ENCODE results near the gene ZMYND8. TPM values are rescaled to one million over a fixed set of nuclear protein-coding genes. Genes with fewer than 3 reads are reported as not detected.

Gene ZMYND8
- total and polyA plus RNA-seq, 2 of the 4 experiments (the other 2 are of a cell fraction), result 24.0 to 28.2 TPM

- Histone ChIP-seq H3K9me1 (ENCODE audit: insufficient read depth, low read length) (peaks cover 17% of the 10 kb centered on the region), H3K4ac (ENCODE audit: low read depth, low read length) (no peak overlapping the region), H2BK20ac (ENCODE audit: low read depth, low read length) (no peak overlapping the region), H3K27ac (ENCODE audit: insufficient read depth, low read length) (no peak overlapping the region), H3K79me1 (ENCODE audit: low read depth in 1 of 2, low read length in 2 of 2) (peaks cover 30 to 71% of the 10 kb centered on the region in 2 experiments), H3K14ac (replicated peaks; ENCODE audit: low read depth, low read length) (no peak overlapping the region), H2AK9ac (replicated peaks; ENCODE audit: low read depth, low read length, poor library complexity) (no peak overlapping the region), H3K4me2 (ENCODE audit: low read depth, low read length) (no peak overlapping the region), H3K9me3 (ENCODE audit: control insufficient read depth, insufficient read depth, low read length) (no peaks in the 10 kb centered on the region), H3K18ac (ENCODE audit: low read depth, low read length) (no peak overlapping the region), H2BK5ac (ENCODE audit: low read depth, low read length, poor library complexity, severe bottlenecking) (no peak overlapping the region), H2BK15ac (ENCODE audit: low read depth, low read length) (no peak overlapping the region), H2AFZ (replicated peaks; ENCODE audit: low read length, poor library complexity) (no peak overlapping the region), H3K4me1 (ENCODE audit: control insufficient read depth, insufficient read depth, low read length) (peaks cover 4% of the 10 kb centered on the region), H3K23ac (ENCODE audit: low read depth, low read length) (no peak overlapping the region), H2BK120ac (ENCODE audit: low read depth, low read length) (no peak overlapping the region), H4K20me1 (ENCODE audit: insufficient read depth, low read length) (peaks cover 3% of the 10 kb centered on the region; the same call in 1 of the 2 replicates), H3K36me3 (ENCODE audit: control insufficient read depth, insufficient read depth, low read length) (peaks cover 28% of the 10 kb centered on the region), H3K9ac (ENCODE audit: low read depth, low read length) (no peak overlapping the region), H2AK5ac (ENCODE audit: low read depth, low read length) (no peak overlapping the region), H3K27me3 (ENCODE audit: control insufficient read depth, insufficient read depth, low read length) (no peaks in the 10 kb centered on the region), H4K91ac (ENCODE audit: insufficient read depth, low read depth, low read length) (no peak overlapping the region), H3K4me3 (ENCODE audit: insufficient read depth, low read depth, low read length) (no peak overlapping the region), H3K56ac (ENCODE audit: extremely low read depth, insufficient read depth, low read length) (no peak overlapping the region), H4K5ac (ENCODE audit: low read depth, low read length) (no peak overlapping the region), H4K8ac (ENCODE audit: low read depth in 2 of 2, low read length in 2 of 2) (no peak overlapping the region)
- in situ Hi-C loops (cut with MboI; ENCODE audit: low sequenced_read_pairs) (no loop called here), intact Hi-C loops (cut with micrococcal nuclease) (no loop called here), dilution Hi-C loops (cut with HindIII; ENCODE audit: low sequenced_read_pairs, unreplicated experiment) (loop anchor here (25.0 kb wide), 1 partner anchor 125 kb away; no protein-coding TSS in a partner anchor)
- POLR2A ChIA-PET (ENCODE audit: unreplicated experiment), result no interaction called here
- no peak for ATAC-seq (ENCODE audit: low read depth)
- CTCF ChIA-PET, result no interaction called here
- BruUV-seq (replicated peaks), result no TSS peak
- no peak for DNase-seq
- 93% methylated on average over 4 of the region's 8 CpGs; no CpG with 5 or more reads in 1 of the 2 experiments for WGBS, 2 experiments (ENCODE audit: extremely low coverage in 2 of 2, insufficient read length in 1 of 2)
- TF ChIP-seq NFE2L2 (IDR thresholded peaks at IDR 0.05; ENCODE audit: low read depth, low read length), result no peak
- no peak for TF ChIP-seq RCOR1 (IDR thresholded peaks at IDR 0.05; ENCODE audit: insufficient replicate concordance, low read length)
- TF ChIP-seq ELK1 (IDR thresholded peaks at IDR 0.05; ENCODE audit: borderline replicate concordance, low read depth, low read length), result no peak
- TF ChIP-seq POLR2A (IDR thresholded peaks at IDR 0.05; ENCODE audit: low read depth, low read length), result no peak
- no peak for TF ChIP-seq CHD1 (IDR thresholded peaks at IDR 0.05; ENCODE audit: low read depth, low read length)
- no peak for TF ChIP-seq BHLHE40 (IDR thresholded peaks at IDR 0.05; ENCODE audit: low read depth, low read length)
- TF ChIP-seq CEBPB (IDR thresholded peaks at IDR 0.05; ENCODE audit: low read depth, low read length), result no peak
- no peak for TF ChIP-seq CTCF (conservative IDR thresholded peaks at IDR 0.05; ENCODE audit: low read depth, low read length)
- no peak for TF ChIP-seq MAZ (IDR thresholded peaks at IDR 0.05; ENCODE audit: borderline replicate concordance, low read depth, low read length)
- TF ChIP-seq MAFK (IDR thresholded peaks at IDR 0.05; ENCODE audit: low read depth, low read length), result no peak
- no peak for TF ChIP-seq SMC3 (IDR thresholded peaks at IDR 0.05; ENCODE audit: low read depth, low read length)
- no peak for TF ChIP-seq USF2 (IDR thresholded peaks at IDR 0.05; ENCODE audit: low read depth, low read length)
- no peak for TF ChIP-seq RFX5 (IDR thresholded peaks at IDR 0.05; ENCODE audit: low read depth, low read length)
- no peak for TF ChIP-seq MXI1 (IDR thresholded peaks at IDR 0.05; ENCODE audit: borderline replicate concordance, low read depth, low read length)
- no peak for TF ChIP-seq RAD21 (IDR thresholded peaks at IDR 0.05; ENCODE audit: low read length)
- no peak for TF ChIP-seq FOS (IDR thresholded peaks at IDR 0.05; ENCODE audit: low read depth, low read length)
Observed at GRCh38 chr20:47262008-47262364, 94.5 kb downstream of the ZMYND8 start.

Data from IMR-90 (cell line).